ENCODE data around the gene KBTBD12. TPM values are rescaled to one million over a fixed set of nuclear protein-coding genes. Genes with fewer than 3 reads are reported as not detected.

KBTBD12 gene
- total and polyA plus RNA-seq, 10 of the 15 experiments (the other 5 are each of a cell fraction or from before 2014, with no cell fraction given): 0.01 to 0.11 TPM; not detected in 8

GRCh38 chr3:127960421-127960965 lies 45.5 kb downstream of the KBTBD12 start:
- 77% methylated on average over 4 of the region's 4 CpGs for WGBS (ENCODE audit: insufficient coverage, insufficient replicate concordance, low lambda C conversion rate, missing lambda C conversion rate)
- ATAC-seq (no peak), DNase-seq (ENCODE audit: low read depth, low spot score) (no peak), FAIRE-seq (no peak)
- Histone ChIP-seq H2AFZ (ENCODE audit: control insufficient read depth, low read depth, low read length) (no peak overlapping the region), H3K9ac (ENCODE audit: control insufficient read depth, insufficient read depth, low read length) (no peak overlapping the region), H3K27ac (ENCODE audit: control insufficient read depth, insufficient read depth) (no peak overlapping the region), H3K9me3 (replicated peaks; ENCODE audit: control insufficient read depth, insufficient read depth, low read length) (no peaks in the 10 kb centered on the region), H4K20me1 (ENCODE audit: control insufficient read depth, insufficient read depth) (no peaks in the 10 kb centered on the region), H3K27me3 (replicated peaks in 1 of 2; ENCODE audit: control insufficient read depth in 2 of 2, insufficient read depth in 2 of 2, low read length in 1 of 2) (no peaks in the 10 kb centered on the region), H3K4me3 (no peak overlapping the region), H3K79me2 (ENCODE audit: control insufficient read depth, insufficient read depth, low read length) (no peaks in the 10 kb centered on the region), H3K36me3 (ENCODE audit: control insufficient read depth in 2 of 2, insufficient read depth in 2 of 2, low read length in 1 of 2) (no peaks in the 10 kb centered on the region), H3K4me1 (ENCODE audit: control insufficient read depth, insufficient read depth, low read length) (no peaks in the 10 kb centered on the region), H3K4me2 (ENCODE audit: control insufficient read depth, insufficient read depth) (no peak overlapping the region)
- TF ChIP-seq TARDBP (IDR thresholded peaks at IDR 0.05; ENCODE audit: borderline replicate concordance) (no peak), GABPA (IDR thresholded peaks at IDR 0.05; ENCODE audit: low read depth) (no peak), HDAC2 (IDR thresholded peaks at IDR 0.05) (no peak), ETV6 (conservative IDR thresholded peaks at IDR 0.05 in 1 of 2, IDR thresholded peaks at IDR 0.05 in 1 of 2; ENCODE audit: borderline replicate concordance in 1 of 2, low read depth in 1 of 2) (no peak), CHD1 (IDR thresholded peaks at IDR 0.05; ENCODE audit: low read depth, low read length) (no peak), WRNIP1 (IDR thresholded peaks at IDR 0.05; ENCODE audit: borderline replicate concordance, low read depth, low read length) (no peak), JUND (IDR thresholded peaks at IDR 0.05; ENCODE audit: low read depth, low read length) (no peak), ZBED1 (IDR thresholded peaks at IDR 0.05; ENCODE audit: borderline replicate concordance) (no peak), HDGF (IDR thresholded peaks at IDR 0.05) (no peak), PAX8 (IDR thresholded peaks at IDR 0.05) (no peak)
- intact Hi-C loops (cut with micrococcal nuclease; ENCODE audit: unreplicated experiment) (no loop called here), in situ Hi-C loops (cut with MboI) (loop anchor here (5.0 kb wide), 2 partner anchors 308 to 383 kb away; no protein-coding TSS in a partner anchor)
- ChIA-PET RAD21 (ENCODE audit: unreplicated experiment) (interaction anchor here (1.1 to 4.9 kb wide), 6 partner anchors 138 to 386 kb away, joined by 3 to 30 read pairs (median 6); partner anchors contain the start of gene MGLL), CTCF (interaction anchor here (0.9 to 6.1 kb wide), 22 partner anchors 8 to 386 kb away, joined by 3 to 53 read pairs (median 4); partner anchors contain the start of gene TPRA1), SMC1A (ENCODE audit: uncharacterized antibody, unreplicated experiment) (interaction anchor here (0.6 to 5.0 kb wide), 19 partner anchors 11 to 369 kb away, joined by 3 to 33 read pairs (median 3); no protein-coding TSS in a partner anchor), POLR2A (no interaction called here)
- no TSS peak for BruUV-seq (replicated peaks)

All from GM12878 (cell line).